Amniotic epithelial cell (primary cell): ENCODE data around the gene KCNJ15.
A peak's percentile ranks its signal among the peaks of the same experiment; 100 is the strongest.
"Not testable (repeated sequence)": the region's sequence is repeated elsewhere in the genome, so short reads cannot be mapped to it uniquely, and the experiment has no call there.

Source experiments
- DNase-seq: peaks from one replicate; pipeline ENCODE4 v3.0.0-alpha.2; 2010; ENCODE audit warnings: low read depth

Gene KCNJ15

DNA sequence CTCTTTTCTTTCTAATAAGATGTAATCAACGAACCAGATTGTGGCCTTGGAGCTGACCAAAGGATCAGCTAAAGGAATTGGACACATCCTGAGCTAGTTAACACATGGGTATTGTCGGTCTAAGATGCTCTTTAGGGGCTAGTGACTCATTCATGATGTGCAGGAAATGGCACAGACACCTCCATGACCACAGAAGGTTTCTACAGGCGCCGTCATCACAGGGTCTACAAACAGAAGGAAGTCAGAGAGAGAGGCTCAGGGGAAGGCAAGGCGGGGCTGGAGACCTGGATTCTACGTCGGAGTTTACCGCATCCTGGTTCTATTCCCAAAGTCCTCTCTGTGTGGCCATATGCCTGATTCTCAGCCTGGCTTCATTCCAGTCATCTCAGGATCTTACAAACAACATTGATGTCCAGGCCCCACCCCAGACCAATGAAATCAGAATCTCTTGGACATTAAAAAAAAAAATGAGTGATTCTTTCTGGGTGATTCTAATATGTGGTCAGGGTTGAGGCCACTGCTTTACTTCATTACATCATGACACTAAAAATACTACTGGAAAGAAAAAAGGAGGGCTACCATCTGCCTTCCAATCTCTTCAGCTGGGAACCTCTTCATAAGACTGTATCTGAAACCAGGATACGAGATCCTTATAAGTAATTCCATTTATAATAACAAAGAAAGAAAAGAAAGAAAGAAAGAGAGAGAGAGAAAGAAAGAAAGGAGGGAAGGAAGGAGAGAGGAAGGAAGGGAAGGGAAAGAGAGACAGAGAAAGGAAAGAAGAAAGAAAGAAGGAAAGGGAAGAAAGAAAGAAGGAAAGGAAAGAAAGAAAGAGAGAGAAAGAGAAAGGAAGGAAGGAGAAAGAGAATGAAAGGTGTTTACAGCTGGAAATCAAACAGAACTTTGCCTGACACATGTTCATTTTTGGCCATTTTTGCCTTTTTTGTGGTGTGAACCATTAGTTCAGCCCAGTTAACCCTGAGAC is 11.6 kb upstream of the KCNJ15 start:
- DNase-seq = peak; percentile 94

DNA sequence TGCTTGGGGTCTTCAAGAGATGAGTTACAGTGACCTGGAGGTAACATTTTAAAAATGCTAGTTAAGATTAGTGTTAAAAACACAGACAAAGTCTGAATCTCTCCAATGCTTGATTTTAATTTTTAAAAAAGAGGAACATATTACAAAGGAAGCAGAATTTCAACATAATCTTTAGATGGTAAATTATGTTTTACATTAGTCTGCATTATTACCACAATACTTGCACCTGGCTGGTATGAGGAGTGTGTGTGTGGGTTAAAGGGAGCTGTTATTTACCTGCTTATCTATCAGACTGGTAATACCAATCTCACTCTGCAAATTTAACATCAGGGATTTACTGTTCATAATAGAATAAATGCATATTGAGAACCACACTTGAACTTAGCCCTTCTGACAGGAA is 10.3 kb upstream of the KCNJ15 start:
- no peak for DNase-seq

DNA sequence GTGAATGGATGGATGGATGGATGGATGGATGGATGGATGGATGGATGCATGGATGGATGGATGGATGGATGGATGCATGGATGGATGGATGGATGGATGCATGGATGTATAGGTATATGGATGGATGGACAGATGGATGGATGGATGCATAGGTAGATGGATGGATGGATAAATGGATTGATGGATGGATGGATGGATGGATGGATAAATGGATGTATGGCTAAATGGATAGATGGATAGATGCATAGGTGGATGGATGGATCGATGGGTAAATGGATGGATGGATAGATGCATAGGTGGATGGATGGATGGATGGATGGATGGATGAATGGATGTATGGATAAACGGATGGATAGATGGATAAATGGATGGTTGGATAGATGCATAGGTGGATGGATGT is 9.7 kb upstream of the KCNJ15 start:
- not testable (repeated sequence) for DNase-seq

DNA sequence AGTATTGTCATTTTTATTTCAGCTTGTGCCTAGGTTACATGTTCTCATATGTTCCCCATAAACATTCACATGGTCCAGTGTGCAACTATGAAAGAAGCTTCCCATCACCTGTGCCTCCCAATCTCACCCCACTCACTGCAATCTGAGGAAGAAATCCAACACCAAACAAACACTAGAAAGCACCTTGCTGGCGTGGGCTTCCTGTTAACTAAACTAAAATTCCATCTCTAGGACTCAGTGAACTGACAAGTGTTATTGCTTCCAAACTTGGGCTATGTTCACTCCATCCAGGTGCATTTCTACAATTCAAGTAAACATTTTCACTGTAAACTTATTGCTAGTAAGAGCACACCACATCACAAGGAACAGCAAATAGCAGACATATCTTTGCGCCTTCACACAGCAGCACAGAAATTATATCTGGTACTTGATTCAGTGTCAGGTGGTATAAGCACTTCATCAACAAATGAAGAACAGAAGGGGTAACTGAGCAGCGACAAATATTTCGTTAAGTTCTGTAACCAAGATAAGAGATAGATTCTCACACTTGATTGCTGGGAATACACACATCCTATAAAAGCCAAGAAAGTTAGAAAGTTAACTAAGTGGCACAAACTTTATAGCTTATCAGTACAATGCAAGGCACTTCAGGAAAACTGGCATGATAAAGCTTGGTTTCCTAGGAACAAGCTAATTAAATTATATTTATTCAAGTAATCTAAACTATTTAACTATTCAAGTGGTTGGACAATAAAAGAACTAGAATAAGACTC is 8.9 kb upstream of the KCNJ15 start:
- DNase-seq = no peak

DNA sequence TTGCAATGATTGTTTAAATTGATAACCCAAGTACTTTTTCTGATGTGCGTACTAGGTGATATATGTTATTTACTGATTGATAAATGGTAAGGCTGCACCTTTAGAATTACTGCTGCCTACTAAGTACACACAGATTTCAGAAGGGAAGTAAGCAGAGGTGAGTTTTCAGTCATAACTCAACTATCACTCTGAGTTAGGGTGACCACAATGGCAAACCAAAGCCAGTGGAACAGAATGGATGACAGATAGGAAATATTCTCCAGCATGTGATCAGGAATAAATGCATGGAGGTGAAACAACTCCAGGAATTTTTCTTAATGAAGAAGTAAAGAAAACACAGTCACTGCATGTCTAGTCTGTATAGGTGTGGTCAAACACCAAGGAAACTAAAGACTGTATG is 7.5 kb upstream of the KCNJ15 start:
- no peak for DNase-seq

DNA sequence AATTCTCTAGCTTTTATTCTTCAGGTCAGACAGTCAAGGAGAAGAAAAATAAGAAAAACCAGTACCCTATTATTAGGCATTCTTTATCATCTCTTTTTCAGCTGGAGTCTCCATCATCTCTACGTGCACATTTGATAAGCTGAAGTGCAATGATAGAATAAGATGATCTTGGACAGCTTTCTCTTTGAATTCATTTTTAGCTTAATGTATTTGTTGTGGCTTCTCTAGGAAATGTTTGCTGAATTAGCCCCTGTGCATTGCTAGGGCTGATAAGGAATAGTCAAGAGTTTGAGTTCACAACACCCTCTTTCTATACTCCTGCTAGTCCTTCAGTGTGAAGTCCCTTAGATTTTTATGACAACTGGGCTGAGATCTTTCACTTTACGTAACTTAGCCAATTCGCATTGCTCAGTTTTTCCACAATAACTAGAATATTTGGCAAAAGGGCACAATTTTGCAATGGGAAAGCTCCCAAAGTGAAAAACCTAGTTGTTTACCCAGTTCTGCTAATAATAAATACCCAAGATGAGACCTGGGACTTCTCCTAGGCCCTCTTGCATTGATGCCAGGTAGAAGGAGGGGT is 7.0 kb upstream of the KCNJ15 start:
- DNase-seq = no peak

DNA sequence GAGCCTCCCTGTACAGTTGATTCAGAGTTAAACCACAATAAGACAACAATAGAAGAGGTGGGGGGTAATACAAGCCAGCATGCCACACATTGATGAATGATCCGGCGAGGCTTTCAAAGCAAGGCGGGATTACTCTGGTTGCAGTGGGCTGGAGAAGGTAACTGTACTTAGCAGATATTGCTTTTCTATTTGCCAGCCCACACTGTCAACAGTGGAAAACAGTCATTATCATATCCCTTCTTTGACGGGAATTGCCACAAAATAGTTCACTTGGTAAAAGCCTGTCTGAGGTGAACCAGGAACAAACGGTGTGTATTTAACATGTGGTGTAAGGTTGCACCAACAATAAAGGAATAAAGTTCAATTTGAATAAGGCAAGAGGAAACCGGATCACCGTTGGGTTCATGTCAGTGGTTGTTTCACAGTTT is 5.8 kb upstream of the KCNJ15 start:
- DNase-seq = no peak

DNA sequence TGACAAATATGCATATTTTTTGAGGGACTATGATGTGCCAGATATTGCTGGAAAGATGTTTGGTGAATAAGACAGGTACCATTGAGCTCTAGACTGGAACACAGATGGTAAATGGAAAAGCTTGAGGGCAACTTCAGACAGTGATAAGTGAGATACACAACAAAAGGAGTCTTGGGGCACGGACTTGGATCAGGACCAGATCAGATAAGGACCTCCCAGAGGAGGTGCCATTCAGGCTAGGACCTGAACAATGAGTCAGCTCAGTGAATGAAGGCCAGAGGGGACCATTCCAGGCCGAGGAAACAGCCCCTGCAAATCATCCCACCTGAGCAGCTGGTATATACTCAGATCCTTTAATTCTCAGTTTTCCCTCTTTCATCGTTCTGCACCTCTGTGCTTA is 1.8 kb upstream of the KCNJ15 start:
- DNase-seq = no peak

DNA sequence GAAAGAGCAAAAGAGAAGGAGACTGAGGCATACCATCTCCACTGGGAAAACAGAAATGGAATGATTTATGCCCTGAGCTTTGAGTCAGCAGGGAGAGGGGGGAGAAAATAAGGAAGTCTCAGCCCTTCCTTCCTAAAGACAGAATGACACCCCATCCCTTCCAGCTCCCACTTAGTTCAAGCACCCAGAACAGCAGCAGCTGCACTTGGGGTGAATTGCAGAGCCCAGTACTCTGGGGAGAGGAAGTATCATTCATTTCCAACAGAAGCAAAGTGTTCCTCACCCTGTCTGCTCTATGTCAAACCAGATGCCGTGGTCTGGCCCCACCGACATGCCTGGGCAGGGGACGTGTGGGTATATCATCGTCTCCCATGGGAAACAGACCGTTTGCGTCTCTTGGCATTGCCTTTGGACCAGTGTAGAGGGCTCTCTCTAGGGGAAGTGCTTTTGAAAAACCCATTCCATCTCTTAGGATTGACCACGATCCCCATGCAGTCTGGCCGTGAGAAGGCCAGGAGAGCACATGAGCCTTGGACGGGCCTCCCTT is 1.1 kb upstream of the KCNJ15 start:
- no peak for DNase-seq

DNA sequence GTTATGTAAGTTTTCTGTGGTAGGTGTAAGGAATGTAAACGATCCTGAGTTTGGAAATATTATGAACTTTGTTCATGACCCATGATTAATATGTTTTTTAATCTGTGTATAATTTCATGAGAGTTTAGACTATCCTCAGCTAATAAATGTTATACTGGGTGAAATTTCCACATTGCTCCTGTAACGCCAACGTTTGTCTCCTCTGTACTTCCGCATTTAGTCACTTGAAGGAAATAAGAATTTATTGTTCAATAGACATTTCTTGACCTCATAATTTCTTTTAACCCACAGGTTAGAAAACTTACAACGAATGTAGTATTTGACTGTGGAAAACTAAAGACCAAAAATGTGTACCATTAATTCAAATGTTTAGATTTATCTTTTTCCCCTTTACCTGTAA is 876 bp downstream of the KCNJ15 start:
- no peak for DNase-seq

DNA sequence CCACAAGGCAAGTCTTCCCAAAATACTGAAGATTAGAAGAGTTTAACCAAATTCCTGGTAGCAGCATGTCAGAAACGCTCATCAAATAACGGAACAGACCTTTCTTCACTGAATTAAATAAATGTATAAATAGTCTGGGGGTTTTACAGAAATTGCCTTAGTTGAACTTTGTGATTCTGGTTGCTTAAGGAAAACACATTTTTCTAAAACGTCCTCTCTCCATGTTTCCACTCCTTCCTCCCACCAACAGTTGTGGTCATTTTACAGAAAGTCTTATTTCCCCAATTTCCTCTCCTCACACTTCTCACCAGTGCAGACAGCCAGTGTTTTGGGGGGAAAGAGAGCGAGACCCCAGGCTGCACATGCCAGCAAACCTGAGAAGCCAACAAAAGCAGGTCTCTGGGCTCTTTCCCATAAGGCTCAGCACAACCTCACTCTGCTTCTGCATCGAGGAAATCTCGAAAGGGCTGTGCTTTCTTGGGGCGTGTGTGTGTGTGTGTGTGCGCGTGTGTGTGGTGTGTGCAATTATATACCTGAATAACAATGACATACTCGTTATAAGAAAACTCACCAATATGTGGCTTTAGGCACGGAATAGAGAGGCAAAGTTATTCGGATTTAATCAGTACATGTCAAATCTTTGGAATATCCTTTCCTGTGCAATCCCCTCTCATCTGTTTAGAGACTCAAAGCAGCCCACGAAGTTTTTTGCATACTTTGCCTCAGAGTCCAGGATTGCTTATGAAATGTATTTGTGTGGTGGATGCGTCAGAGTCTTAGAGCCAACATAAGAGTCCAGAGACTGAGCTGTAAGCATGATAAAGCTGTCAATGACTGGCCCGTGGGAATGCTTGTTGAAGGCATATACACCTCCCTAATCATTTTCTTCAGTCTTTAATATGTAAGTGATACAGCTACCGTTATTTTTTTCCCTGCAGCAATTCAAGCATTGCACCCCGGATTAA is 2.0 kb downstream of the KCNJ15 start:
- DNase-seq = peak; percentile 99

DNA sequence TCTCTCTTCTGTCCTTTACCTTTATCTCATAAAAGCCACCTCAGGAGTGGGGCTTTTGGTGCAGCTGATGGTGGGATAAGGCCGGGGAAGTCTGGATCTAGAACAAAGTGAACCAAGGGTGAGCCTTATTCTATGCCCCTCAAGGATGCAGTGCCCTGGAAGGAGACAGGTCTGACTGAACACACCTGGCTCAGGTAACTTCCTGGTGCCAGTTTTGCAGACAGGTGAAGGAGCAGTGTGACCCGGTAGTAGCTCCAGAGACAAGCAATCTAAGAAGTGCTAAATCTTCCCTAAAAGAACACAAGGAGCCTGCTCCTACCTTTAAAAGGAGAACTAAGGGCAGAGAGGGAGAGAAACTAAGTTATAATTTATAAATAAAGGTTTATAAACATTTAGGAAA is 2.9 kb downstream of the KCNJ15 start:
- no peak for DNase-seq

DNA sequence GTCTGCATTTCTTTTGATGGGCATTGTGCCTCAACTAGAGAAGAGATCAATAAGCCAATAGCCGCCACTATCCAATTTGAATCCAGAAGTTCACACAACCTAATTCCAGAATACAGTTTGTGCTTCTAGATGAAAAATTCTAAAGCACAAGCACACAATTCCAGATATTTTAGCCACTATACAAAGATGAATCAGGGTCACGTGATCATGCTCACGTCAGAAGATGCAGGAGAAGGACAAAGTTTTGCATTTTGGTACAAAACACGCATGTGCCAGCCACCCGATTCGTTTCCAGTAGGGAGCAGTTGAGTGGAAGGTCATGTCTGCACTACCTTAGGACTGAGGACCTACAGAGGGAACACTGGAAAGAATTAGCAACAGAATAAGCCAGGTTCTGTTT is 3.6 kb downstream of the KCNJ15 start:
- DNase-seq = no peak

DNA sequence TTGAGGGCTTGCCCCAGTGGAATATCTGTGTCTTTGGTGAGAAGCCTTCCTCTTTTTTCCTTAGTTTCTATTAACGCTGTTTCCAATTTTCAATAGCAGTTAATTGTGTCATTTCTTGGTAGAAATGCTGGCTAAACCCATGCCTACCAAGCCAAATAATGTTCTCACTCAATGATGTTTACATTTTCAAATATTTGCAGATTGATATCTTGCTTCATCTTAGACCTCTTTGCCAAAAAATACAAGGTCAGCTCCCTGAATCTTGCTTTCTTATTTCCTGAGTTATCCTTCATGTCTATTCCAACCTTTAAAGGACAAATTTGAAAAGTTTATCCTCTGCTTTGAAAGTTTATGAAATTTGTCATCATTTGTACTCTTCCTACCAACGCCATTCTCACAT is 5.1 kb downstream of the KCNJ15 start:
- peak; percentile 27 for DNase-seq

DNA sequence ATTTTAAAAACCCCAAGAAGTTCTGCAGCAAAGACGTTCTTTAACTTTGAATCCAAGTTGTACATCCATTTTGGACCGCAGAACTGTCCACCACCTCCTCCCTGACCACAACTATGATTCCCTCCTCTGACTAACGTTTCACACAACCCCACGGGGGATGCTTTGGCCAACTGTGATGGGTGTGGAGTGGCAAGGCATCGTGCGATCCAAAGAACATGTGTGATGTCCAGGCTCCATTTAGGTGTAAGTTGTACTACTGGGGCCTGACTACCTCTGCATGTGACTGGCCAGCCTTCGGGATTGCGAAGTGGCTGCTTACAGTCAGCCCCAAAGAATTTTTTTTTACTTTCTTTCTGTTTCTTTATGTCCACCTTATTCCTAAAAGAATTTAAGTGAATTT is 6.7 kb downstream of the KCNJ15 start:
- DNase-seq = peak; percentile 67

DNA sequence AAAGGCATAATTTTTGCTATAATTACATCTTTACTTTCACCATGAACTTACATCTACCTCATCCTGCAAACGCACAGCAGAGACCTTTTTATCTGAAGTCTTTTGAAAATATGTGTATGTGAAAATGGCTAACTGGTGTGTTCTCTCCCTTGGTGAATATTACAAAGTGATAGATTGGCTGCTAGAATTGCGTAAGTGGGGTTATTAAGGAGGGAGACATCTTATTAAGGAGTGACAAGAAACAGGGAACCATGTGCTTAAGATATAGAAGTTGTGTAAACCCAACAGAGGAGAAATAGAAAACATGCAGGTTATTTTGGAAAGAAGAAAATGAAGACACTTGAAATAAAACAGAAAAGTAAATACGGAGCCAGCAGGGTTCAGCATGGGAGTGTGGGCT is 7.8 kb downstream of the KCNJ15 start:
- peak; percentile 83 for DNase-seq

DNA sequence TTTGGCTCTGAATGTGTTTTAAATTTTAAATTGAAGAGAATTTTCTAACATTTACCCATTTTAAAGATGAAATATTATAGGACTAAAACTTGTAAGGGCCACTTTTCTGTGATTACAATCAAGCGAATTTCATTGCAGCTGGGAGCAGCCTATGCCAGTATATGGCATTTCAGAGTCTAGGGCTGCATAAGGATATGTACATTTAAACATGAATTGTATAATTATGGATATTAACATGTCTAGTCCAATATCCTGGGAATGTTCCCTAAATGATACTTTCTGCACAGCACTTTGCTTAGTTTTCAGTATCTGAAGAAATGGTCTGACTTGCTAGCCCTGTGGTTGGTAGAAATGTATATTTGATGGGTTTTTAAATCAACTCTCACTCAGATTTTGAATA is 8.4 kb downstream of the KCNJ15 start:
- no peak for DNase-seq

DNA sequence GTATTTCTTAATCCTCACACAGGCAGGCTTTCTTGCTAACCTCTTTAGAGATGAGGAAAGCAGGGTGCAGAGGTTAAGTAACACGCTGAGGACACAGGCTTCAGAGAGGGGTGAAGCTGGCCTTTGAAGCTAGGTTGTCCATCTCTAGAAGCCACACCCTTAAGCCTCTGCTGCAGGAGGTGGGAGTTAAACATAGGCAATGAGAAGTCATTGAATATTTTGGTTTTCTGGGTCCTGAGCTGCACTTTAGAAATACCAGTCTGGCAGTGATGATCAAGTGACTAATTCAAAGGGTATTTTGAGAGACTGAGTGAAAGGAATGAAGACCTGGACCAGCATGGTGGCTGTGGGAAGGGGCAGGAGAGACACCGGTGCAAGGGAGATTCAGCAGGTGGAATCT is 9.9 kb downstream of the KCNJ15 start:
- DNase-seq = peak; percentile 75

DNA sequence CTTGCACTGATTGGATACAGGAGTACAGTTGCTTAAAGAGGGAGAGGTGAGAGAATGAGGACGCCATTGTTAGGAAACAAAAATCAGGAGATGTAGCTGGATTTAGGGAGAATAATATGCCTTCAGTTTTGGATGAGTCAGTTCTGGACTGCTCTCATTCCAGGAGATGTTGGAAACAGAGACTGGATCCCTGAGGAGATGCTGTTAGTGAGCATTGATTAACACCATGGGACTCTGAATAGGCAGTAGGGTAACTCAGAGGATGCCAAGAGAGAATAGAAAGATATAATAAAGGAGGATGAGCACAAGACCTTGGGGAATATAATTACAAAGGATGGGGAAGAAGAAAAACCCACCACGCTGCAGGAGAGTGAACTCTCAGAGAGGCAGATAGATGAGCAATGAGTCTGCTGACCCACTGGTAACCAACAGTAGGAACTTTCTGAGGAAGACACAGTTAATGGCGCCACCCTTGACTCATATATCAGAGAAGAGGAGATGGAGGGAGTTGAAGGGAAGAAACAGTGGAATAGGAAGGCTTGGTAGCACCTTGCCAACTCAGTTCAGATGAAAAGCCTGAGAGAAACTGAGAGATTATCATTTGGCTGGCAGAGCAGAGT is 10.5 kb downstream of the KCNJ15 start:
- no peak for DNase-seq

DNA sequence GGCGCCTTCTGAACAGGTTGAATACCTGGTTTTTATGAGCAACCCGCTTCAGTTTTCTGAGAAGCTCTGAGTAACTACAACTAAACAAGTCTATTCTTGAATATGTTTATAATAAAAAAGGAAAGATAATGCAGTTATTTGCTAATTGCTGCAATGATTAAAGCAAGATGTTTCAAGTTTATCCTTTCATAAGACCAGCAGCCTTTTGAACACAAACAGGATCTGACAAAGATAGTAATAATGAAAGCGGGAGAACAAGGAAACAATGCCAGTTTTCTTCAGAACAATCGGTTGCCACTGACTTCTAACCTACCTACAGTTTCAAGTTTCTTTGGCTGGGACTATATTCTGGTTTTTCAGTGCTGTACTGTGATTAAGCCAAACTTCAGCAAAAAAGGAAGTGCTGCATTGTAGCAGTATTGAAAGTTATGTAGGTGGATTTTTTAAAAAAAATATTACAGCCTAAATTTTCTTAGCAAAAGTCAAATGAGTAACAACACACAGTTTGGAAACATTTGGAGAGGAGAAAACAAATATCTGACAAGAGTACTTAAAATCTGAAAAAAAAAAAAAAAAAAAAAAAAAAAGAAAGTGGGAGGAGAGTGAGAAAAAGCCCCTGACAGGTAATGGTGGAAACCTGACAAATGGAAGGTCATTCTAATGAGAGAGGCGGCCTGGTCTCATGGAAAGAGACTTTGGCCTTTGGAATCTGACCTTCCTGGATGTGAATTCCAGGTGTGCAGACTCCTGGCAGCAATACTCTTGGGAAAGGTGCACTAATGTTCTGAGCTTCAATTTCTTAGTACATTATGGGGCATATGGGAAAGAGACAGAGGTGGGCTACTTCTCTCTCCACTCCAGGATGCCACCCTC is 11.4 kb downstream of the KCNJ15 start:
- DNase-seq = peak; percentile 23
